ENCODE data around the gene CCT6A. TPM values are rescaled to one million over a fixed set of nuclear protein-coding genes. Genes with fewer than 3 reads are reported as not detected.
A peak's percentile ranks its signal among the peaks of the same experiment; 100 is the strongest.
"Not testable (repeated sequence)": the region's sequence is repeated elsewhere in the genome, so short reads cannot be mapped to it uniquely, and the experiment has no call there.

The CCT6A gene
- polyA plus RNA-seq, 4 donors = 201 to 248 (median 214) TPM

GRCh38 chr7:56092789-56093531, 41.4 kb downstream of the CCT6A start, which contains the start of gene PHKG1:
Gene PHKG1, minus strand, starts transcription at chr7:56092952. Its CDS starts 4,011 bp downstream, at chr7:56088941.
- no peak for DNase-seq (ENCODE audit: low read depth in 4 of 4, low spot score in 2 of 4)

GRCh38 chr7:56097700-56098099, 46.1 kb downstream of the CCT6A start:
- DNase-seq (ENCODE audit: low read depth in 4 of 4, low spot score in 2 of 4) = no peak

GRCh38 chr7:56098187-56099008, 46.8 kb downstream of the CCT6A start:
- not testable (repeated sequence) for DNase-seq (ENCODE audit: low read depth in 4 of 4, low spot score in 2 of 4)

DNA sequence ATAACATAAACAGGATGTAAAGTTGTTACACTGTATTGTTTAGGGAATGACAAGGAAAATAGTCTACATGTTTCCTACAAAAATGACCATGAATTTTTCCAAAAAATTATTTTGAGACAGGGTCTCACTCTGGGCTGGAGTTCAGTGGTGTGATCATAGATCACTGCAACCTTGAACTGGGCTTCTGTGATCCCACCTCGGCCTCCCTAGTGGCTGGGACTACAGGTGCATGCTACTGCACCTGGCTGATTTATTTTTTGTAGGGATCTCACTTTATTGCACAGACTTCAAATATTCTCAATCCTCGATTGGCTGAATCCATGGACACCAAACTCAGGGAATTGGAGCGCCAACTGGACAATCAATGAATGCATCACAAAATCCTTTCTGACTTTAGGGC, 48.1 kb downstream of the CCT6A start:
- no peak for DNase-seq (ENCODE audit: low read depth in 4 of 4, low spot score in 2 of 4)

- DNase-seq (ENCODE audit: low read depth in 4 of 4, low spot score in 2 of 4) = not testable (repeated sequence)
These were observed 52.6 kb downstream of the CCT6A start for GRCh38 chr7:56104138-56104537.

GRCh38 chr7:56105508-56105907, 53.9 kb downstream of the CCT6A start:
- no peak for DNase-seq (ENCODE audit: low read depth in 4 of 4, low spot score in 2 of 4)

DNA sequence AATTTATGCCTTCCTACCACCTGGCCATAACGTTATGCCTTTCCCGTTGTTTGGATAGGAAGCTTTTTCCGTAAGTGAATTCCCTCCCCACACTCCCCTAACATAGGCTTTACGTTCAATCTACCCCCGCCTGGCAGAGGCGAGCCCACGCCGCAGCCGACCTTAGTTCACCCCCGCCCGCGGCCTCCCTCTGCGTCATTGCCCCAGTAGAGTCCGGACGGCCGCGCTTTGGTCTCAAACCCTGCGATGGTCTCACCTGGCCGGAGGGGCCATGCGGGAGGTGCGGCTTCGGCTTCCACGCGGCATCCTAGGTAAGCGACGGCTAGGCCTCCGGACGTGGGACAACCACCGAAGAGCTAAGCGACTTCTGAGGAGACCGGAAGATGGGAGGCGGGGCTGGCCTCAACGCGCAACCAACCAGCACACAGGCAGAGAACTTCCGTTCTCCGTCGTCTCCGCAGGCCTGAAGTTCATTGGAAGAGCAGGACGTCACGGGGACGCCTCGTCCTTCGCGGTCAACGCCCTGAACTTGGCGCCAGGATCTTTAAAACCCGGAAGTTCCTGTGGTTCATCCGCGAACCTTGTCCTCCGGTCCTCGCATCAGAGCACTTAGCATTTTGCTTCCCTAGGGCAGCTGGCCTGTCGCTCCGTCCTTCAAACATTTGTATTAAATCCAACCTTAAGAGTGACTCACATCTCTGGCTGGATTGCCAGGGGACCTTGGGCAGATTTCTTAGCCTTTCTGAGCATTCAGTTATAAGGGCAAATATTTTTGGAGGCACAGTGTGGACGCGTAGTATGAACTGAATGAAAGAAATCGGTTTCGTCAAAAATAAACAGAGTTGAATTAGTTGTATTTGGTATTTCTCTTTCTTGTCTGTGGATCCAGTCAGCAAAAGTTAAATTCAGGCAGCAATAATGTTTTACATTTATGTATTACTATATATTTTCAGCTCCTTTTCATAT, 54.8 kb downstream of the CCT6A start, which contains the start of gene CHCHD2:
CHCHD2 (minus strand) TSS at position 369 of the 966 bp plus-strand sequence; CDS start at position 306, 63 bp downstream.
- DNase-seq (ENCODE audit: low read depth in 4 of 4, low spot score in 2 of 4) = peak; percentile 89 to 96 (median 92)

DNA sequence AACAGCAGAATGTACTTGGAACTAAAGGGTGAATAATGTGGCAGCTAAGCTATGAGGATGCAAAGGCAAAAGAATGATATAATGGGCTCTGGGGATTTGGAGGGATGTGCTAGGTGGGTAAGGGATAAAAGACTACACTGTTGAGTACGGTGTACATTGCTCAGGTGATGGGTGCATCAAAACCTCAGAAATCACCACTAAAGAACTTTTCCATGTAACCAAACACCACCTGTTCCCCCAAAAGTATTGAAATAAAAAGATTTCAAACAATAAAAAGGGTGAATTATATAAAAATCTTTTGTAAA, 56.3 kb downstream of the CCT6A start:
- DNase-seq (ENCODE audit: low read depth in 4 of 4, low spot score in 2 of 4) = no peak

GRCh38 chr7:56110611-56111010, 59.0 kb downstream of the CCT6A start:
- no peak for DNase-seq (ENCODE audit: low read depth in 4 of 4, low spot score in 2 of 4)

DNA sequence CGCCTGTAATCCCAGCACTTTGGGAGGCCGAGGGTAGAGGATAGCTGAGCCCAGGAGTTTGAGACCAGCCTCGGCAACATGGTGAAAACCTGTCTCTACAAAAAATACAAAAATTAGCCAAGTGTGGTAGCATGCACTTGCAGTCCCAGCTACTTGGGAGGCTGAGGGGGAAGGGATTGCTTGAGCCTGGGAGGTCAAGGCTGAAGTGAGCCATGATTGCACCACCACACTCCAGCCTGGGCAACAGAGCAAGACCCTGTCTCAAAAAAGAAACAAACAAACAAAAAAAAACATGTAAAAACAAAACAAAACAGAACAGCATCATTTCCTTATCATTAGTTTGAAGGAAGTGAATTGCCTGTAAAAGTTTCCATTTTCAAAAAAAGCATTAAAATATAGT, 60.7 kb downstream of the CCT6A start:
- DNase-seq (ENCODE audit: low read depth in 4 of 4, low spot score in 2 of 4) = not testable (repeated sequence)

Other genes starting within 250 kb of the CCT6A start
- under 1 TPM; 0.10 to 0.79 (median 0.43) TPM for gene SEPTIN14, start 189.0 kb upstream of the CCT6A start, polyA plus RNA-seq (ENCODE audit: insufficient read length in 4 of 4)
- 10 to 100 TPM; 11.1 to 19.4 (median 14.0) TPM for gene ZNF713, start 164.3 kb upstream of the CCT6A start, polyA plus RNA-seq (ENCODE audit: insufficient read length in 4 of 4)
- gene MRPS17, start 99.9 kb upstream of the CCT6A start, polyA plus RNA-seq (ENCODE audit: insufficient read length in 4 of 4) = 10 to 100 TPM; 15.8 to 21.2 (median 17.2) TPM
- gene NIPSNAP2, start 87.2 kb upstream of the CCT6A start, polyA plus RNA-seq (ENCODE audit: insufficient read length in 4 of 4) = 100 to 1,000 TPM; 105 to 139 (median 113) TPM
- gene PSPH, start 321 bp upstream of the CCT6A start, polyA plus RNA-seq (ENCODE audit: insufficient read length in 4 of 4) = 10 to 100 TPM; 31.0 to 45.3 (median 33.5) TPM
- gene SUMF2, start 12.5 kb downstream of the CCT6A start, polyA plus RNA-seq (ENCODE audit: insufficient read length in 4 of 4) = 100 to 1,000 TPM in 3 of 4 donors, 10 to 100 TPM in 1; 76.4 to 158 (median 143) TPM
- 1 to 10 TPM in 2 of 4 donors, under 1 TPM in 2; 0.68 to 2.5 (median 1.5) TPM for gene PHKG1, start 41.2 kb downstream of the CCT6A start, polyA plus RNA-seq (ENCODE audit: insufficient read length in 4 of 4)
- gene CHCHD2, start 54.7 kb downstream of the CCT6A start, polyA plus RNA-seq (ENCODE audit: insufficient read length in 4 of 4) = 100 to 1,000 TPM; 239 to 360 (median 264) TPM
- gene NUPR2, start 64.7 kb downstream of the CCT6A start, polyA plus RNA-seq (ENCODE audit: insufficient read length in 4 of 4) = 1 to 10 TPM; 2.5 to 3.4 (median 2.7) TPM